ENCODE measurements around the gene GTF2A1L.

GRCh38 chr2:48695991-48696390, 78.3 kb downstream of the GTF2A1L start:
- TF ChIP-seq POLR2A (IDR thresholded peaks at IDR 0.05) (no peak), CTCF (IDR thresholded peaks at IDR 0.05) (no peak), EP300 (IDR thresholded peaks at IDR 0.05) (no peak), POLR2AphosphoS5 (IDR thresholded peaks at IDR 0.05) (no peak)
